Measurements from ENCODE around the gene SPAG6.

DNA sequence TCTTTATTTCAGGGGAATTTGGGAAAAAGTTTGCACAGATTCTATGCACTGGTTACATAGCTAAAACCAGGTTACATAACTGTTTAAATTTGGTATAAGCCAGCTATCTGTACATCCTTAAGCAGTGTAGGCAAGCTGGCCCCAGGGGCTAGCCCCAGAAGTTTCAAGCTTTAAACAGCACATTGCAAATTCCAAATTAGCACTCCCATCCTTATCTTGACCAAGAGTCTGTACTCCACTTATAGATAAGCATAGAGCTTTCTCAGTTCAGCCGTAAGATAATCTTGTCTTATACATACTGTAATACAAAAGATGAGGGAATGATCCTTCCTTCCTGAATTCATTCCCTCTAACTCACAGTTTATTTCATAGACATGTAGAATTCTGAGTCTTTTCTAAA is 109.3 kb downstream of the SPAG6 start:
- TF ChIP-seq, protein P1, sequence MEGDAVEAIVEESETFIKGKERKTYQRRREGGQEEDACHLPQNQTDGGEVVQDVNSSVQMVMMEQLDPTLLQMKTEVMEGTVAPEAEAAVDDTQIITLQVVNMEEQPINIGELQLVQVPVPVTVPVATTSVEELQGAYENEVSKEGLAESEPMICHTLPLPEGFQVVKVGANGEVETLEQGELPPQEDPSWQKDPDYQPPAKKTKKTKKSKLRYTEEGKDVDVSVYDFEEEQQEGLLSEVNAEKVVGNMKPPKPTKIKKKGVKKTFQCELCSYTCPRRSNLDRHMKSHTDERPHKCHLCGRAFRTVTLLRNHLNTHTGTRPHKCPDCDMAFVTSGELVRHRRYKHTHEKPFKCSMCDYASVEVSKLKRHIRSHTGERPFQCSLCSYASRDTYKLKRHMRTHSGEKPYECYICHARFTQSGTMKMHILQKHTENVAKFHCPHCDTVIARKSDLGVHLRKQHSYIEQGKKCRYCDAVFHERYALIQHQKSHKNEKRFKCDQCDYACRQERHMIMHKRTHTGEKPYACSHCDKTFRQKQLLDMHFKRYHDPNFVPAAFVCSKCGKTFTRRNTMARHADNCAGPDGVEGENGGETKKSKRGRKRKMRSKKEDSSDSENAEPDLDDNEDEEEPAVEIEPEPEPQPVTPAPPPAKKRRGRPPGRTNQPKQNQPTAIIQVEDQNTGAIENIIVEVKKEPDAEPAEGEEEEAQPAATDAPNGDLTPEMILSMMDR (IDR thresholded peaks at IDR 0.05), result no peak
- no peak for TF ChIP-seq EP300 (IDR thresholded peaks at IDR 0.05)
